Keratinocyte (primary cell): ENCODE data around the gene QPCT. TPM values are rescaled to one million over a fixed set of nuclear protein-coding genes. Genes with fewer than 3 reads are reported as not detected.

Experiments
- DNase-seq: peaks from one replicate; pipeline ENCODE4 v3.0.0-alpha.2; 2011; ENCODE audit warnings: low read depth, missing footprints, low spot score
- FAIRE-seq: peaks from 2 replicates; lab custom pipeline; 2011; peaks lifted over from hg19 to GRCh38; lab: Jason Lieb, UNC
- H2AFZ ChIP-seq: 2 replicates; pipeline ENCODE4 v1.6.0; 2012; ENCODE audit warnings: low read length, control low read depth, inconsistent platforms; ENCODE audit not compliant: control insufficient read depth
- H3K27ac ChIP-seq: 2 replicates; pipeline ENCODE4 v1.5.1; 2011; ENCODE audit warnings: low read length; ENCODE audit not compliant: control insufficient read depth, insufficient read depth
- H3K27me3 ChIP-seq: 3 replicates; pipeline ENCODE4 v1.6.0; 2011; ENCODE audit warnings: low read length; ENCODE audit not compliant: control insufficient read depth, insufficient read depth; ENCODE audit errors: extremely low read depth
- H3K36me3 ChIP-seq, 2 experiments: 2 replicates in 1 of 2; 3 replicates in 1 of 2; pipeline ENCODE4 v1.5.1; 2011; ENCODE audit warnings: low read length in 2 of 2, mild to moderate bottlenecking in 1 of 2; ENCODE audit not compliant: control insufficient read depth in 2 of 2, insufficient read depth in 2 of 2; ENCODE audit errors: extremely low read depth in 1 of 2
- H3K4me1 ChIP-seq: 3 replicates; pipeline ENCODE4 v1.5.1; 2011; ENCODE audit warnings: low read length; ENCODE audit not compliant: control insufficient read depth, insufficient read depth; ENCODE audit errors: extremely low read depth
- H3K4me2 ChIP-seq: 3 replicates; pipeline ENCODE4 v1.6.0; 2011; ENCODE audit warnings: low read depth, low read length; ENCODE audit not compliant: control insufficient read depth, insufficient read depth; ENCODE audit errors: extremely low read depth
- H3K4me3 ChIP-seq, 3 experiments: fragments of 200-600 bp in 1 of 3; sonication (generic) in 1 of 3; 2 replicates in 2 of 3; 3 replicates in 1 of 3; pipeline ENCODE4 v1.5.1; 2011 to 2016; ENCODE audit warnings: low read length in 3 of 3, mild to moderate bottlenecking in 3 of 3, control low read depth in 2 of 3, inconsistent platforms in 1 of 3, low read depth in 1 of 3, mixed read lengths in 1 of 3, mixed run types in 1 of 3, moderate library complexity in 1 of 3; ENCODE audit not compliant: control insufficient read depth in 2 of 3, insufficient read depth in 2 of 3; ENCODE audit errors: extremely low read depth in 1 of 3
- H3K79me2 ChIP-seq: 2 replicates; pipeline ENCODE4 v1.6.0; 2012; ENCODE audit warnings: low read length; ENCODE audit not compliant: control insufficient read depth, insufficient read depth
- H3K9ac ChIP-seq: 3 replicates; pipeline ENCODE4 v1.6.0; 2011; ENCODE audit warnings: low read length; ENCODE audit not compliant: control insufficient read depth, insufficient read depth; ENCODE audit errors: extremely low read depth
- H3K9me1 ChIP-seq: 3 replicates; pipeline ENCODE4 v1.6.0; 2011; ENCODE audit warnings: low read length; ENCODE audit not compliant: control insufficient read depth, insufficient read depth; ENCODE audit errors: extremely low read depth
- H3K9me3 ChIP-seq: 2 replicates; pipeline ENCODE4 v1.5.1; 2012; ENCODE audit warnings: low read depth, low read length; ENCODE audit not compliant: control insufficient read depth
- H4K20me1 ChIP-seq: 3 replicates; pipeline ENCODE4 v1.6.0; 2011; ENCODE audit warnings: low read length; ENCODE audit not compliant: control insufficient read depth, insufficient read depth; ENCODE audit errors: extremely low read depth
- CTCF ChIP-seq, 3 experiments: IDR thresholded peaks in 1 of 3; conservative IDR thresholded peaks in 1 of 3; optimal IDR thresholded peaks in 1 of 3; 2 replicates in 2 of 3; 3 replicates in 1 of 3; pipeline versions ENCODE3 to v1.5.1; 2011; ENCODE audit warnings: low read length in 3 of 3, mild to moderate bottlenecking in 3 of 3, moderate library complexity in 2 of 3, control low read depth in 1 of 3, inconsistent platforms in 1 of 3; ENCODE audit not compliant: insufficient read depth in 2 of 3; ENCODE audit errors: extremely low read depth in 1 of 3
- EZH2 ChIP-seq: IDR thresholded peaks from one replicate; pipeline ENCODE4 v1.6.1; 2012; ENCODE audit warnings: inconsistent platforms, mild to moderate bottlenecking, low read length, moderate library complexity
- dilution Hi-C: fragments of 300-500 bp; cut with MboI; formaldehyde crosslinking; loops from one replicate; pipeline ENCODE4 v1.7.0; 2020; ENCODE audit warnings: low sequenced_read_pairs; ENCODE audit not compliant: extremely low pct_ligation_motif_present
- polyA plus RNA-seq, 5 experiments: library from polyadenylated mRNA; depleted of rRNA in 3 of 5; stranded (reverse) in 3 of 5; stranded (forward) in 1 of 5; unstranded in 1 of 5; fragments of >200 nt; gene quantifications; 1 replicate in 1 of 5; 2 replicates in 3 of 5; 3 replicates in 1 of 5; pipeline versions ENCODE4 v1.2.1 to v1.2.3, GENCODE V29; 2011 to 2012; ENCODE audit warnings: missing spikeins in 2 of 5, low read depth in 1 of 5, low replicate concordance in 1 of 5

Gene QPCT
- polyA plus RNA-seq, 1 donor (not counting 4 experiments of a cell fraction or from before 2014, with no cell fraction given), result 11.6 TPM

- FAIRE-seq (no peak), DNase-seq (no peak)
- TF ChIP-seq CTCF (optimal IDR thresholded peaks at IDR 0.05 in 1 of 3, IDR thresholded peaks at IDR 0.05 in 1 of 3, conservative IDR thresholded peaks at IDR 0.05 in 1 of 3; ENCODE audit: extremely low read depth in 1 of 3, insufficient read depth in 2 of 3, low read length in 3 of 3), result no peak
- TF ChIP-seq EZH2, result no peak
- H3K4me2 ChIP-seq, result no peak overlapping the region
- H3K9me3 ChIP-seq, result no peaks in the 10 kb centered on the region
- no peak overlapping the region for H3K9ac ChIP-seq
- H3K4me1 ChIP-seq, result peaks cover 17% of the 10 kb centered on the region
- no peaks in the 10 kb centered on the region for H3K27me3 ChIP-seq
- dilution Hi-C loops, result no loop called here
- H3K27ac ChIP-seq, result no peak overlapping the region
- no peak overlapping the region for H3K4me3 ChIP-seq
- no peaks in the 10 kb centered on the region for H3K36me3 ChIP-seq
- H2AFZ ChIP-seq, result no peak overlapping the region
- H4K20me1 ChIP-seq, result no peaks in the 10 kb centered on the region
- no peaks in the 10 kb centered on the region for H3K79me2 ChIP-seq
- H3K9me1 ChIP-seq, result no peaks in the 10 kb centered on the region
These were observed 14.0 kb downstream of the QPCT start for GRCh38 chr2:37358466-37358865.

- H3K36me3 ChIP-seq, result no peaks in the 10 kb centered on the region
- no peaks in the 10 kb centered on the region for H3K9me3 ChIP-seq
- H3K27ac ChIP-seq, result peak overlapping the region; percentile 4
These were observed 16.9 kb downstream of the QPCT start for GRCh38 chr2:37361216-37361815.

More at GRCh38 chr2:37361216-37361815, 16.9 kb downstream of the QPCT start:
- Histone ChIP-seq H3K79me2 (no peaks in the 10 kb centered on the region), H3K4me2 (peak overlapping the region; percentile 44), H3K9me1 (no peaks in the 10 kb centered on the region), H3K4me3 (no peak overlapping the region), H2AFZ (peak overlapping the region; percentile 72), H3K4me1 (peaks cover 17% of the 10 kb centered on the region), H3K9ac (no peak overlapping the region), H3K27me3 (no peaks in the 10 kb centered on the region), H4K20me1 (no peaks in the 10 kb centered on the region)
- DNase-seq (peak; percentile 79), FAIRE-seq (peak; percentile 100)
- TF ChIP-seq EZH2, result no peak
- TF ChIP-seq CTCF (optimal IDR thresholded peaks at IDR 0.05 in 1 of 3, IDR thresholded peaks at IDR 0.05 in 1 of 3, conservative IDR thresholded peaks at IDR 0.05 in 1 of 3; ENCODE audit: extremely low read depth in 1 of 3, insufficient read depth in 2 of 3, low read length in 3 of 3), result peak in 1 of 3 experiments; percentile 11
- dilution Hi-C loops, result no loop called here
